Activated CD4-positive, alpha-beta memory T cell treated with anti-CD3 and anti-CD28 coated beads, Interleukin-2, amount 10 ng/mL, durations not matched to agents 7 days and 5 days (primary cell): Measurements from ENCODE around the gene FHAD1. TPM values are rescaled to one million over a fixed set of nuclear protein-coding genes. Genes with fewer than 3 reads are reported as not detected.

ENCODE experiments used
- CTCF ChIA-PET: fragments of 350-600 bp; sonication (Branson Sonifier 250); formaldehyde crosslinking; loops from one replicate; lab custom pipeline; 2021; ENCODE audit warnings: antibody characterized with exemption, inconsistent platforms; lab: Charles Lee
- POLR2A ChIA-PET: fragments of 350-600 bp; sonication (Branson Sonifier 250); formaldehyde crosslinking; loops from one replicate; lab custom pipeline; 2021; ENCODE audit warnings: antibody characterized with exemption; lab: Charles Lee
- DNase-seq: peaks from one replicate; pipeline ENCODE4 v3.0.0-alpha.2; 2020
- H3K27ac Mint-ChIP-seq: one replicate; pipeline ENCODE4 v1.8.0; 2021; ENCODE audit warnings: mild to moderate bottlenecking, mixed read lengths
- H3K27me3 Mint-ChIP-seq: one replicate; pipeline ENCODE4 v1.8.0; 2021; ENCODE audit warnings: mixed read lengths
- H3K36me3 Mint-ChIP-seq: one replicate; pipeline ENCODE4 v1.8.0; 2021; ENCODE audit warnings: low read depth, mixed read lengths
- H3K4me1 Mint-ChIP-seq: one replicate; pipeline ENCODE4 v1.8.0; 2021; ENCODE audit warnings: mixed read lengths
- H3K4me3 Mint-ChIP-seq: one replicate; pipeline ENCODE4 v1.8.0; 2021; ENCODE audit warnings: mild to moderate bottlenecking, mixed read lengths
- H3K9me3 Mint-ChIP-seq: one replicate; pipeline ENCODE4 v1.8.0; 2021; ENCODE audit warnings: mixed read lengths
- total RNA-seq, 2 experiments: library from RNA; stranded (reverse); gene quantifications; one replicate each; pipeline ENCODE4 v1.2.3, GENCODE V29; 2021

FHAD1 gene
- total RNA-seq, 2 experiments from 2014 or later, result 0.18 TPM; not detected in 1

- Mint-ChIP-seq H3K27ac (no peak overlapping the region), H3K4me3 (no peak overlapping the region), H3K9me3 (peaks cover 15% of the 10 kb centered on the region), H3K27me3 (peaks cover 75% of the 10 kb centered on the region), H3K4me1 (peaks cover 36% of the 10 kb centered on the region), H3K36me3 (peaks cover 5% of the 10 kb centered on the region)
- no peak for DNase-seq
- ChIA-PET POLR2A (no interaction called here), CTCF (no interaction called here)
These were observed 1.2 kb upstream of the FHAD1 start for GRCh38 chr1:15245593-15246360.

DNA sequence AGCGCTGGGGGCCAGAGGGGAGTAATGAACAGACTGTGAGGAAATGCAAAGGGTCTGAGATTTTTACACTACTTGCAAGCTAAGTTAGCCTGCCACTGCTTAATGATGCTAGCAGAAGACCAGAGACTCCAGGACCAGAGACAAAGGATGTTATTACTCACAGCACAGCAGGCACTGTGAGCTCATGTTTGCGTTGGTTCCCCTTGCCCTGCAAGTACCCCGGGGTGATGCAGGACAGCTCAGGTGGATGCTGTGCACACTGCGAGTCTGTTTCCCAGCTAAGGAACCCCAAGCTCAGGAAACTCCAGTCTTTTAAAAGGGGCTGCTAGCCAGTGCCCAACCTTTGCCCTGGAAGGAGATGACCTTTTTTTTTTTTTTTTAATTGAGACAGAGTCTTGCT, 1.2 kb downstream of the FHAD1 start:
- peaks cover 57% of the 10 kb centered on the region for H3K4me1 Mint-ChIP-seq
- CTCF ChIA-PET, result interaction anchor here (1.2 to 1.5 kb wide), 2 partner anchors 119 to 168 kb away, joined by 3 to 5 read pairs; no protein-coding TSS in a partner anchor
- peaks cover 79% of the 10 kb centered on the region for H3K27me3 Mint-ChIP-seq
- no peak for DNase-seq
- H3K27ac Mint-ChIP-seq, result peak overlapping the region; percentile 13
- POLR2A ChIA-PET, result no interaction called here
- peaks cover 15% of the 10 kb centered on the region for H3K9me3 Mint-ChIP-seq
- peaks cover 5% of the 10 kb centered on the region for H3K36me3 Mint-ChIP-seq
- no peak overlapping the region for H3K4me3 Mint-ChIP-seq

- H3K36me3 Mint-ChIP-seq, result peaks cover 5% of the 10 kb centered on the region
- peaks cover 75% of the 10 kb centered on the region for H3K27me3 Mint-ChIP-seq
- CTCF ChIA-PET, result interaction anchor here (0.6 to 1.5 kb wide), 4 partner anchors 120 to 170 kb away, joined by 3 to 5 read pairs (median 3); no protein-coding TSS in a partner anchor
These were observed 2.1 kb downstream of the FHAD1 start for GRCh38 chr1:15249081-15249480.

GRCh38 chr1:15251857-15252835, 5.1 kb downstream of the FHAD1 start:
- no peak overlapping the region for H3K4me3 Mint-ChIP-seq
- H3K4me1 Mint-ChIP-seq, result peaks cover 59% of the 10 kb centered on the region
- peaks cover 3% of the 10 kb centered on the region for H3K36me3 Mint-ChIP-seq
- ChIA-PET CTCF (no interaction called here), POLR2A (no interaction called here)
- peaks cover 68% of the 10 kb centered on the region for H3K27me3 Mint-ChIP-seq
- no peak for DNase-seq
- H3K9me3 Mint-ChIP-seq, result no peaks in the 10 kb centered on the region
- peak overlapping the region; percentile 25 for H3K27ac Mint-ChIP-seq

More at GRCh38 chr1:15249081-15249480, 2.1 kb downstream of the FHAD1 start:
- peak; percentile 80 for DNase-seq
- POLR2A ChIA-PET, result interaction anchor here (0.9 kb wide), 1 partner anchor 119 kb away, joined by 4 read pairs; no protein-coding TSS in a partner anchor
- Mint-ChIP-seq H3K4me1 (peaks cover 65% of the 10 kb centered on the region), H3K4me3 (peak overlapping the region; percentile 7), H3K27ac (peak overlapping the region; percentile 68), H3K9me3 (peaks cover 15% of the 10 kb centered on the region)

DNA sequence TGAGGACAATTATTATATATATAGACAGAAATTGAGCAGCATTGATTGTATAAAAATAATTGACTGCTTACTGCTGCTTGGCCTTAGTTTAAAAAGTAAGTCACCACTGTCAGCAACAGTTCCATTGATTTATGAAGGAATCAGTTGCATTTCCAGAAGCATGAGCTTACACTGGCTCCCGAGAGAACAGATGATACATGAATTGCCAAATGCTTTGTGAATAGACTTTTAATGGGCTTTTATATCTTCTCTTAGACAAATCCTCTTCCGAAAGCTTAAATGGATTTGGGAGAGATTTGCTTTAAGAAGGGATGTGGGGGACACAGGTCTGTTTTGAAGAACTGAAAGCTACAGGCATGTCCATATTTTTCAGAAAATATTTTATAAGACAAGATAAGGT, 7.5 kb downstream of the FHAD1 start:
- H3K4me1 Mint-ChIP-seq, result peaks cover 38% of the 10 kb centered on the region
- no peak overlapping the region for H3K4me3 Mint-ChIP-seq
- ChIA-PET CTCF (interaction anchor here (1.4 to 1.5 kb wide), 2 partner anchors 17 to 126 kb away, joined by 3 to 5 read pairs; no protein-coding TSS in a partner anchor), POLR2A (interaction anchor here (0.6 kb wide), 1 partner anchor 71 kb away, joined by 3 read pairs; no protein-coding TSS in a partner anchor)
- peaks cover 63% of the 10 kb centered on the region for H3K27me3 Mint-ChIP-seq
- DNase-seq, result no peak
- H3K36me3 Mint-ChIP-seq, result no peaks in the 10 kb centered on the region
- H3K27ac Mint-ChIP-seq, result no peak overlapping the region
- no peaks in the 10 kb centered on the region for H3K9me3 Mint-ChIP-seq

- Mint-ChIP-seq H3K27me3 (peaks cover 60% of the 10 kb centered on the region), H3K9me3 (no peaks in the 10 kb centered on the region), H3K36me3 (no peaks in the 10 kb centered on the region), H3K27ac (no peak overlapping the region), H3K4me1 (peaks cover 32% of the 10 kb centered on the region), H3K4me3 (no peak overlapping the region)
- CTCF ChIA-PET, result interaction anchor here (0.7 to 1.4 kb wide), 2 partner anchors 127 to 1186 kb away, joined by 3 read pairs; no protein-coding TSS in a partner anchor
- no peak for DNase-seq
- POLR2A ChIA-PET, result no interaction called here
These were observed 8.6 kb downstream of the FHAD1 start for GRCh38 chr1:15255582-15256149.

GRCh38 chr1:15256584-15256983, 9.6 kb downstream of the FHAD1 start:
- Mint-ChIP-seq H3K36me3 (no peaks in the 10 kb centered on the region), H3K9me3 (no peaks in the 10 kb centered on the region), H3K27ac (no peak overlapping the region), H3K4me1 (peaks cover 35% of the 10 kb centered on the region), H3K4me3 (no peak overlapping the region), H3K27me3 (peaks cover 60% of the 10 kb centered on the region)
- no peak for DNase-seq
- ChIA-PET CTCF (interaction anchor here (0.7 kb wide), 1 partner anchor 1185 kb away, joined by 3 read pairs; no protein-coding TSS in a partner anchor), POLR2A (no interaction called here)

DNA sequence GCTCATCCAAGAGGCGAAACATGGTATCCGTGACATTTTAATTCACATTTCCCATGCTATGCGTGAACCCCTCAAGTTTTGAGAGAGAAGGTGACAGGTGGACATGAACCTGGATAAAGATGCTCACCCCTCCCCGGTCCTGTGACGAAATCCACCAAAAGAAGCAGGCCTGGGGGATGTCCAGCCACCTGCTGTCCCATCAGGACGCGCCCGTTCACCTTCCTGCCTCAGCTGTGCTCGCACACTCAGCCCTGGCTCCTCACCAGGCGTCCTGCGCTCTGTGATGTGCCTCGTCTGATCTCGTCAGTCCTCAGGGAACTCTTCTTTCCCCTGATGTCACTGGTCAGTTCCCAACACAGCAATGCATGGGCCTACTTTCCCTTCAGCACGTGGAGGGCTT, 10.3 kb downstream of the FHAD1 start:
- Mint-ChIP-seq H3K4me1 (peaks cover 34% of the 10 kb centered on the region), H3K9me3 (no peaks in the 10 kb centered on the region), H3K36me3 (no peaks in the 10 kb centered on the region), H3K4me3 (no peak overlapping the region), H3K27me3 (peaks cover 62% of the 10 kb centered on the region), H3K27ac (no peak overlapping the region)
- POLR2A ChIA-PET, result no interaction called here
- DNase-seq, result no peak
- CTCF ChIA-PET, result no interaction called here

DNA sequence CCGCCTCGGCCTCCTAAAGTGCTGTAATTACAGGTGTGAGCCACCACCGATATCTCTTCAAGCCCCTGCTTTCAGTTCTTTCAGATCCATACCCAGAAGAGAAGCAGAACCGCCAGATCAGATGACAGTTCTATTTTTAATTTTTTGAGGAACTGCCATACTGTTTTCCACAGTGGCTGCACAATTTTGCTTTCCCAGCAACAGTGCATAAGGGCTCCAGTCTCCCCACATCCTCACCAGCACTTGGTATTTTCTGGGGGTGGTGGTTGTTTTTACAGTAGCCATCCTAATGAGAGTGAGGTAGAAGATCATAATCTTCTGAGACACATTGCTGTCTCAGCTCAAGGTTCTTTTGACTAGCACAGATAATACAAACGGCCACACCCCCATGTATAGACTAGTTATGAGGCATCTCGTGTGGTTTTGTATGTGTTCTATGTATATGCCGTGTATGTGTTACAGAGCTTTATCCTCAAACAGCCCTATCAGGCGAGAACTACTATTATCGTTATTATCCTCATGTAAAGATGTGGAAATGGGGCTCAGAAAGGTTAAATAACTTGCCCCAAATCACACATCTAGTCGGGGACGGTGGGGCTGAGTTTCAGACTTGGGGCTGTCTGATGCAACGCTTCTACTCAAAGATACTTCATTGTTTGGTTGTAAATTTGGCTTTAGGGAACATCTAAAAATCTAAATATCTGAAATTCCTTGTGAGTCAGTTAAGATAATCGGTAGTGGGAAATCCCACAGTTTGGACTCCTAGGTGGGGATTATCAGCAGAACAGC, 12.0 kb downstream of the FHAD1 start:
- ChIA-PET POLR2A (interaction anchor here (0.6 kb wide), 1 partner anchor 126 kb away, joined by 3 read pairs; no protein-coding TSS in a partner anchor), CTCF (no interaction called here)
- Mint-ChIP-seq H3K4me1 (peaks cover 18% of the 10 kb centered on the region), H3K36me3 (no peaks in the 10 kb centered on the region), H3K27ac (no peak overlapping the region), H3K4me3 (no peak overlapping the region), H3K27me3 (peaks cover 69% of the 10 kb centered on the region), H3K9me3 (no peaks in the 10 kb centered on the region)
- DNase-seq, result no peak

DNA sequence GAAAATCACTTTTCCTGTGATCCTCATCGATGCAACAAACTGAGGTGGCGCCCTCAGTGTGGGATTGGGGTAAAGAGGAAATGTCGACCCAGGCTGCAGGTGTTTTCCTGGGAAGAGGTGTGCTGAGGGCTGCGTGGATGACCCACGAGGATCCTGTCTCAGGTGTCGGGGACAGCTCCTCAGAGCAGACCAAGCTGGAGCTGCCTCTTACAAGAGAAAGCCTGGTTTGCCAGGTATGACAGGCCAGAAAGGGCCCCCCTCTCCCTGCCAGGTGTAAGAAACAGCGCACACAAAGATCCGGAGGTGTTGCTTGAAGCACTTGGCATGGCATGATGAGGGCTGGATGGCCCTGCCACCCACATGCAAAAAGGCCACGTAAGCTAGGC, 12.6 kb downstream of the FHAD1 start:
- Mint-ChIP-seq H3K4me1 (peaks cover 16% of the 10 kb centered on the region), H3K27me3 (peaks cover 69% of the 10 kb centered on the region), H3K27ac (no peak overlapping the region), H3K4me3 (no peak overlapping the region), H3K36me3 (no peaks in the 10 kb centered on the region), H3K9me3 (peaks cover under 1% of the 10 kb centered on the region)
- ChIA-PET CTCF (no interaction called here), POLR2A (no interaction called here)
- DNase-seq, result no peak

DNA sequence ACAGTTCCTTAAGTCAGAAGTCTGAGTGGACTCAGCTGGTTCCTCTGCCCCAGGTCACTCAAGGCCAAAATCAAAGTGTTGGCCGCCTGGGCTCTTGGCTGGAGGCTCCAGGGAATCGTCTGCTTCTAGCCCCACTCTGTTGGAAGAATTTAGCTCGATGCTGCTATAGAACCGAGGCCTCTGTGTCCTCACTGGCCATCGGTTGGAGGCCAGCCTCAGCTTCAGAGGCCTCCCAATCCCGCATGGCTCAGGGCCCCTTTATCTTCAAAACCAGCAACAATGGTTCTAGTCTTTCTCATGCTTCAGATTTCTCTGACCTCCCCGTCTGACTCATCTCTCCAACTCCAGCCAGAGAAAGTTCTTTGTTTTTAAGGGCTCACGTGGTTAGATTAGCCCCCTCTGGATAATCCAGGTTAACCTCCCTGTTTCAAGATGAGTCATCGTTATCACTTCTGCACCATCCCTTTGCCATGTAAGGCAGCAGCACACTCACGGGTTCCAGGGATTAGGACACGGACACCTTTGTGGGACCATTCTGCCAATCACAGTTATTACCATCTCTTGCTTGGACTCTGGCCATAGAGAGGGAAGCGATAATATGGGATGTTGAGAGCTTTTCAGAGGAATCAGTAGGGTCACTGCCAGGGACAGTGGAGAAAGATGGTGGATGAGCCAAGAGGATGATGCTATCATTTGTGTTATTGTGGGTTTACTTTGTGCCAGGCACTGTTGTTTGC, 13.6 kb downstream of the FHAD1 start:
- no peak overlapping the region for H3K27ac Mint-ChIP-seq
- no peaks in the 10 kb centered on the region for H3K36me3 Mint-ChIP-seq
- peaks cover 4% of the 10 kb centered on the region for H3K9me3 Mint-ChIP-seq
- DNase-seq, result no peak
- ChIA-PET POLR2A (no interaction called here), CTCF (interaction anchor here (1.2 kb wide), 1 partner anchor 101 kb away, joined by 3 read pairs; no protein-coding TSS in a partner anchor)
- peaks cover 66% of the 10 kb centered on the region for H3K27me3 Mint-ChIP-seq
- peaks cover 16% of the 10 kb centered on the region for H3K4me1 Mint-ChIP-seq
- H3K4me3 Mint-ChIP-seq, result no peak overlapping the region
